ENCODE measurements around the gene PDGFB. TPM values are rescaled to one million over a fixed set of nuclear protein-coding genes. Genes with fewer than 3 reads are reported as not detected.

Gene PDGFB
- total RNA-seq, 1 donor from 2014 or later, result 4.7 TPM

- no peak for TF ChIP-seq CTCF (IDR thresholded peaks at IDR 0.05)
- no peak for TF ChIP-seq POLR2AphosphoS5 (IDR thresholded peaks at IDR 0.05; ENCODE audit: insufficient read depth in 1 of 2, low read depth in 1 of 2)
- TF ChIP-seq POLR2A (IDR thresholded peaks at IDR 0.05), result no peak
- Histone ChIP-seq H3K36me3 (peaks cover 0 to 19% of the 10 kb centered on the region in 2 donors), H3K9me3 (no peaks in the 10 kb centered on the region), H3K4me1 (peaks cover 48% of the 10 kb centered on the region), H3K4me3 (no peak overlapping the region), H3K27ac (no peak overlapping the region), H3K27me3 (no peaks in the 10 kb centered on the region)
- intact Hi-C loops (cut with DNase I), result loop anchor here (10.0 kb wide), 1 partner anchor 82 kb away; the partner anchor contains the start of gene RPL3
- DNase-seq (ENCODE audit: extremely low spot score in 2 of 2), result no peak
Measured at GRCh38 chr22:39232806-39233709, 11.7 kb downstream of the PDGFB start.

GRCh38 chr22:39232246-39232645 lies 12.5 kb downstream of the PDGFB start:
- intact Hi-C loops (cut with DNase I), result loop anchor here (10.0 kb wide), 1 partner anchor 83 kb away; the partner anchor contains the start of gene RPL3
- Histone ChIP-seq H3K4me1 (peaks cover 41% of the 10 kb centered on the region), H3K27me3 (no peaks in the 10 kb centered on the region)

DNA sequence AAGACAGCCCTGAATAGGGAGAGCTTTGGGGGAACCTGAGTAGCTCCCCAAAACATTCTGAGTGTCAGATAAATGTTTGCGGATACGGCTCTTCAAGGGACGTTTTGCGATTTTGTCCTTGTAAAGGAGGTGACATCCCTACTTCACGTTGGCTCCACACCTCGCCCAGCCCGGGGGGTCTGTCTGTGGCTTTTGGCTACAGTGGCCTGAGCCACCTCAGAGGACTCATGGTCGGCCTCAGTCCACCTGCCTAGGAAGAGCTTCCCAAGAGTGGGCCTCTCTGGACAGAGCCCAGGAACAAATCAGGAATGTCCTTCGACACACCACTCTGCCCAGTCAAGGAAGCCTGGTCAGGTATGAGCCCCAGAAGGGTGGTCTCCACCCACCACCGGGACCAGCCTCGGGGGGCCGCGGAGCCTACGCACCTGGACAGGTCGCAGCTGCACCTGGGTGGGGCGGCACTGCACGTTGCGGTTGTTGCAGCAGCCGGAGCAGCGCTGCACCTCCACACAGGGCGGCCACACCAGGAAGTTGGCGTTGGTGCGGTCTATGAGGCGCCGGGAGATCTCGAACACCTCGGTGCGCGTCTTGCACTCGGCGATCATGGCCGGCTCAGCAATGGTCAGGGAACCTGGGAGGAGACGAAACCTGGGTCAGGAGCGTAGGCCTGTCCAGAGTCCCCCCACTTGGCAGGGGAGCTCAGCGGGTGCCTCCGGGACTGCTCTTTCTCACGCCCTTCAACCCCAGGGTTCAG lies 13.4 kb downstream of the PDGFB start:
- Histone ChIP-seq H3K4me3 (no peak overlapping the region), H3K4me1 (peaks cover 32% of the 10 kb centered on the region), H3K27ac (no peak overlapping the region), H3K9me3 (no peaks in the 10 kb centered on the region), H3K36me3 (peaks cover 0 to 19% of the 10 kb centered on the region in 2 donors), H3K27me3 (no peaks in the 10 kb centered on the region)
- TF ChIP-seq CTCF (IDR thresholded peaks at IDR 0.05) (no peak), POLR2A (IDR thresholded peaks at IDR 0.05) (no peak), POLR2AphosphoS5 (IDR thresholded peaks at IDR 0.05; ENCODE audit: insufficient read depth in 1 of 2, low read depth in 1 of 2) (no peak)
- intact Hi-C loops (cut with DNase I), result loop anchor here (10.0 kb wide), 1 partner anchor 83 kb away; the partner anchor contains the start of gene RPL3
- no peak for DNase-seq (ENCODE audit: extremely low spot score in 2 of 2)

More at GRCh38 chr22:39232246-39232645, 12.5 kb downstream of the PDGFB start:
- DNase-seq (ENCODE audit: extremely low spot score in 2 of 2), result no peak
- Histone ChIP-seq H3K36me3 (peaks cover 0 to 19% of the 10 kb centered on the region in 2 donors), H3K9me3 (no peaks in the 10 kb centered on the region), H3K4me3 (no peak overlapping the region), H3K27ac (no peak overlapping the region)
- no peak for TF ChIP-seq POLR2AphosphoS5 (IDR thresholded peaks at IDR 0.05; ENCODE audit: insufficient read depth in 1 of 2, low read depth in 1 of 2)
- no peak for TF ChIP-seq CTCF (IDR thresholded peaks at IDR 0.05)
- no peak for TF ChIP-seq POLR2A (IDR thresholded peaks at IDR 0.05)

DNA sequence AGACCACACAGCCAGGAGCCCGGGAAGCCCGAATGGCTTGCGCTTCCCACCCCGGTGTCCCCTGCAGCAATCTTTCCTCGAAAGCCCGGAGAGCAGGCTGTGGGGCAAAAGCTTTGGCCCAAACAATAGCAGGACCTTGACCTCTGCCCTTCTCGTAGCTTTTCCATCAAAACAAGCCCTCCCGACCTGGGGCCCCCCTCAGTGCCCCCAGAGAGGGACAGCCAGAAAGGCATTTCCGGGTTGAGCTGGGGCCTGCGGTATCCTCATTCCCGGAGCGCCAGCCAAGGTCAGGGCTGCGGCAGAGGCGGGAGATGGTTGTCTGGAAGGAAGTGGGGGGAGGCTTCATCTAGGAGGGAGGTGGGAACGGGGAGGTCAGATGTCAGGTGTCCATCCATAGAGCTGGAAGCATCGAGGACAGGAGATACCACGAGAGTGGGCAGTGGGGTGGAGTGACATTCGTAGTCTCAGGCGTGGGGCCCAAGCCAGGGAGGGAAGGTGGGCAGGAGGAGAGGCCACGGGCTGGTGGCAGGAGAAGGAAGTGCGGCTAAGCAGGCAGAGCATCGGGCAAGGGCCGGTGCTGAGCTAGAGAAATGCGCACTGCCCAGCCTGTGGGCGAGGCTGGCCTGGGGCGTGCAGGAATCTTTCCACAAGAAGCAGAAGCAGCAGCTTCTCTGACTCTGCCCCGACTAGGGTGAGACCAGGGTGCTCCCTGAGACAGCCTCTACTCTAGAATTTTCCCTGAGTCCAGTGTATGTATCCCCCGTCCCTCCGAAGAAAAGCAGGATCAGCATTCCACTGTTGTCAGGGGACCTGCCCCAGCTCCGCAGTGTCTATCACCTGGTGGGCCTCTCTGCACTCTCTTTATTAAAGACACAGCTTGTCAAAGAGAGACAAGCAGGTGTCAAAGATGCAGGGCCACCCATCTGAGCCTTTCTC lies 14.3 kb downstream of the PDGFB start:
- intact Hi-C loops (cut with DNase I), result loop anchor here (10.0 kb wide), 1 partner anchor 84 kb away; the partner anchor contains the start of gene RPL3

More for the DNA sequence above, 14.3 kb downstream of the PDGFB start:
- peaks cover 0 to 20% of the 10 kb centered on the region in 2 donors for H3K36me3 ChIP-seq
- H3K4me3 ChIP-seq, result no peak overlapping the region
- TF ChIP-seq CTCF (IDR thresholded peaks at IDR 0.05) (no peak), POLR2AphosphoS5 (IDR thresholded peaks at IDR 0.05; ENCODE audit: insufficient read depth in 1 of 2, low read depth in 1 of 2) (no peak), POLR2A (IDR thresholded peaks at IDR 0.05) (no peak)
- H3K27ac ChIP-seq, result no peak overlapping the region
- no peaks in the 10 kb centered on the region for H3K27me3 ChIP-seq
- no peaks in the 10 kb centered on the region for H3K9me3 ChIP-seq
- peaks cover 24% of the 10 kb centered on the region for H3K4me1 ChIP-seq
- DNase-seq (ENCODE audit: extremely low spot score in 2 of 2), result no peak

Data from vagina (tissue), 2 donors.